Endothelial cell of umbilical vein (primary cell): ENCODE data around the gene SMARCD1. TPM values are rescaled to one million over a fixed set of nuclear protein-coding genes. Genes with fewer than 3 reads are reported as not detected.

Experiments
- BruUV-seq: library from RNA; stranded (reverse); fragments of 400-500 nt; replicated peaks from 2 replicates; lab custom pipeline; 2021; lab: Mats Ljungman, UMichigan
- CTCF ChIA-PET: fragments of 300-600, 350-600 bp; sonication (Branson Sonifier 250); formaldehyde crosslinking; loops from one replicate; lab custom pipeline; 2021; ENCODE audit warnings: antibody characterized with exemption, inconsistent platforms; lab: Charles Lee
- POLR2A ChIA-PET: fragments of 300-600, 350-600 bp; sonication (Branson Sonifier 250); formaldehyde crosslinking; loops from one replicate; lab custom pipeline; 2021; ENCODE audit warnings: antibody characterized with exemption, inconsistent platforms; lab: Charles Lee
- DNase-seq: peaks from one replicate; pipeline ENCODE4 v3.0.0-alpha.2; 2011; ENCODE audit warnings: low read depth, low spot score
- FAIRE-seq: peaks from 2 replicates; lab custom pipeline; 2011; peaks lifted over from hg19 to GRCh38; lab: Jason Lieb, UNC
- H2AFZ ChIP-seq: 2 replicates; pipeline ENCODE4 v1.6.0; 2012; ENCODE audit warnings: low read depth, low read length, control low read depth, inconsistent platforms
- H3K27ac ChIP-seq: 2 replicates; pipeline ENCODE4 v1.5.1; 2011; ENCODE audit warnings: low read depth, mild to moderate bottlenecking, control low read depth, low read length, moderate library complexity; ENCODE audit not compliant: insufficient read depth
- H3K27me3 ChIP-seq, 2 experiments: 2 replicates each; pipeline versions ENCODE4 v1.6.0 to v1.6.1; 2011; ENCODE audit warnings: low read length in 2 of 2, mixed read lengths in 1 of 2; ENCODE audit not compliant: control insufficient read depth in 2 of 2, insufficient read depth in 2 of 2
- H3K36me3 ChIP-seq, 2 experiments: 2 replicates in 1 of 2; 3 replicates in 1 of 2; pipeline ENCODE4 v1.5.1; 2011; ENCODE audit warnings: low read length in 2 of 2, mild to moderate bottlenecking in 1 of 2, moderate library complexity in 1 of 2; ENCODE audit not compliant: control insufficient read depth in 2 of 2, insufficient read depth in 2 of 2; ENCODE audit errors: extremely low read depth in 1 of 2
- H3K4me1 ChIP-seq: 3 replicates; pipeline ENCODE4 v1.5.1; 2011; ENCODE audit warnings: mild to moderate bottlenecking, low read length; ENCODE audit not compliant: control insufficient read depth, insufficient read depth; ENCODE audit errors: extremely low read depth
- H3K4me2 ChIP-seq: 2 replicates; pipeline ENCODE4 v1.6.1; 2011; ENCODE audit warnings: low read length, control low read depth, mixed read lengths; ENCODE audit not compliant: insufficient read depth
- H3K4me3 ChIP-seq, 3 experiments: fragments of 200-600 bp in 1 of 3; sonication (generic), shearing (Covaris generic) in 1 of 3; replicated peaks in 1 of 3; 2 replicates each; pipeline ENCODE4 v1.5.1; 2011 to 2016; ENCODE audit warnings: control low read depth in 3 of 3, low read length in 3 of 3, mild to moderate bottlenecking in 2 of 3, inconsistent platforms in 1 of 3, low read depth in 1 of 3, moderate library complexity in 1 of 3; ENCODE audit not compliant: insufficient read depth in 1 of 3
- H3K79me2 ChIP-seq: 2 replicates; pipeline ENCODE4 v1.6.0; 2012; ENCODE audit warnings: low read length, inconsistent platforms; ENCODE audit not compliant: control insufficient read depth, insufficient read depth
- H3K9ac ChIP-seq: replicated peaks from 2 replicates; pipeline ENCODE3; 2011; ENCODE audit warnings: low read length, control low read depth; ENCODE audit not compliant: insufficient read depth; ENCODE audit errors: extremely low read depth
- H3K9me1 ChIP-seq: replicated peaks from 3 replicates; pipeline ENCODE4 v1.6.0; 2011; ENCODE audit warnings: mild to moderate bottlenecking, low read length; ENCODE audit not compliant: control insufficient read depth, insufficient read depth; ENCODE audit errors: extremely low read depth
- H3K9me3 ChIP-seq: replicated peaks from 2 replicates; pipeline ENCODE4 v1.5.1; 2012; ENCODE audit warnings: low read length, inconsistent platforms; ENCODE audit not compliant: control insufficient read depth, insufficient read depth
- H4K20me1 ChIP-seq: replicated peaks from 2 replicates; pipeline ENCODE3; 2011; ENCODE audit warnings: mild to moderate bottlenecking, low read length; ENCODE audit not compliant: control insufficient read depth, insufficient read depth; ENCODE audit errors: extremely low read depth
- EZH2 ChIP-seq: IDR thresholded peaks from 2 replicates; pipeline ENCODE4 v1.6.1; 2012; ENCODE audit warnings: borderline replicate concordance, low read depth, mild to moderate bottlenecking, moderate library complexity, low read length, inconsistent platforms; ENCODE audit not compliant: severe bottlenecking
- JUN ChIP-seq: IDR thresholded peaks from 2 replicates; pipeline ENCODE4 v1.6.1; 2011; ENCODE audit warnings: borderline replicate concordance, low read depth; ENCODE audit not compliant: insufficient read length, insufficient read depth
- MAX ChIP-seq: IDR thresholded peaks from 2 replicates; pipeline ENCODE4 v1.6.1; 2011; ENCODE audit not compliant: insufficient read depth, insufficient read length
- dilution Hi-C: fragments of 300-500 bp; cut with MboI; formaldehyde crosslinking; loops from one replicate; pipeline ENCODE4 v1.15.0; 2019; ENCODE audit warnings: low sequenced_read_pairs; ENCODE audit not compliant: extremely low pct_ligation_motif_present
- intact Hi-C: fragments of 100-400 bp; cut with micrococcal nuclease; formaldehyde crosslinking; loops from one replicate; pipeline ENCODE4 v1.10.0; 2022
- polyA plus RNA-seq, 4 experiments: library from polyadenylated mRNA; depleted of rRNA in 3 of 4; stranded (reverse) in 3 of 4; unstranded in 1 of 4; fragments of >200 nt; gene quantifications; 2 replicates each; pipeline versions ENCODE4 v1.2.1 to v1.2.3, GENCODE V29; 2011 to 2012; ENCODE audit warnings: missing spikeins in 1 of 4
- total RNA-seq: library from RNA; stranded (reverse); gene quantifications from 2 replicates; pipeline ENCODE4 v1.2.3, GENCODE V29; 2021

Gene SMARCD1
- total and polyA plus RNA-seq, 2 donors (not counting 3 experiments of a cell fraction or from before 2014, with no cell fraction given) = 86.6 to 94.2 TPM

GRCh38 chr12:50058743-50059312 lies 26.3 kb upstream of the SMARCD1 start:
- CTCF ChIA-PET = interaction anchor here (0.8 to 7.7 kb wide), 8 partner anchors 9 to 192 kb away, joined by 3 to 168 read pairs (median 4); partner anchors contain the start of gene AQP6
- BruUV-seq = no TSS peak
- TF ChIP-seq EZH2 = peak; percentile 45
- no peak for TF ChIP-seq JUN
- no peaks in the 10 kb centered on the region for H3K79me2 ChIP-seq
- no peaks in the 10 kb centered on the region for H4K20me1 ChIP-seq
- no peaks in the 10 kb centered on the region for H3K36me3 ChIP-seq
- no peak for FAIRE-seq
- no peaks in the 10 kb centered on the region for H3K9me3 ChIP-seq
- dilution Hi-C loops = loop anchor here (25.0 kb wide), 1 partner anchor 97 kb away; the partner anchor contains the start of genes AQP2, AQP5 and AQP6
- H3K27me3 ChIP-seq = peaks cover 43 to 46% of the 10 kb centered on the region in 2 experiments
- POLR2A ChIA-PET = interaction anchor here (0.5 kb wide), 1 partner anchor 84 kb away, joined by 3 read pairs; no protein-coding TSS in a partner anchor
- intact Hi-C loops = no loop called here
- no peak overlapping the region for H2AFZ ChIP-seq
- no peak overlapping the region for H3K9ac ChIP-seq
- H3K9me1 ChIP-seq = no peaks in the 10 kb centered on the region
- H3K4me1 ChIP-seq = peaks cover 5% of the 10 kb centered on the region
- H3K4me3 ChIP-seq = no peak overlapping the region
- H3K27ac ChIP-seq = no peak overlapping the region
- H3K4me2 ChIP-seq = no peak overlapping the region
- DNase-seq = no peak

- intact Hi-C loops (no loop called here), dilution Hi-C loops (loop anchor here (25.0 kb wide), 1 partner anchor 97 kb away; the partner anchor contains the start of genes AQP2, AQP5 and AQP6)
- Histone ChIP-seq H4K20me1 (no peaks in the 10 kb centered on the region), H3K4me3 (no peak overlapping the region), H3K4me1 (peaks cover 5% of the 10 kb centered on the region), H2AFZ (no peak overlapping the region), H3K4me2 (no peak overlapping the region), H3K27ac (no peak overlapping the region), H3K79me2 (no peaks in the 10 kb centered on the region), H3K27me3 (peaks cover 46 to 50% of the 10 kb centered on the region in 2 experiments), H3K36me3 (no peaks in the 10 kb centered on the region), H3K9me1 (no peaks in the 10 kb centered on the region), H3K9ac (no peak overlapping the region), H3K9me3 (no peaks in the 10 kb centered on the region)
- no peak for DNase-seq
- ChIA-PET CTCF (interaction anchor here (0.8 to 7.7 kb wide), 6 partner anchors 9 to 193 kb away, joined by 3 to 168 read pairs (median 6); partner anchors contain the start of gene AQP6), POLR2A (no interaction called here)
- no peak for FAIRE-seq
- no TSS peak for BruUV-seq
- no peak for TF ChIP-seq MAX
Measured at GRCh38 chr12:50059440-50060119, 25.6 kb upstream of the SMARCD1 start.
